MG63 (cell line): ENCODE measurements around the gene FAM124B. TPM values are rescaled to one million over a fixed set of nuclear protein-coding genes. Genes with fewer than 3 reads are reported as not detected.
"Not testable (repeated sequence)": the region's sequence is repeated elsewhere in the genome, so short reads cannot be mapped to it uniquely, and the experiment has no call there.

Source experiments
- DNase-seq: peaks from one replicate; pipeline ENCODE4 v3.0.0-alpha.2; 2020
- H3K27me3 ChIP-seq: fragments of 250-450 bp; sonication (Bioruptor Pico); 2 replicates; pipeline ENCODE4 v1.5.1; 2020; ENCODE audit warnings: mild to moderate bottlenecking, moderate library complexity
- H3K36me3 ChIP-seq: fragments of 250-450 bp; sonication (Bioruptor Pico); 2 replicates; pipeline ENCODE4 v1.5.1; 2020; ENCODE audit warnings: mild to moderate bottlenecking, moderate library complexity
- H3K4me3 ChIP-seq: fragments of 250-450 bp; sonication (Bioruptor Pico); 2 replicates; pipeline ENCODE4 v1.5.1; 2020; ENCODE audit warnings: mild to moderate bottlenecking, moderate library complexity
- H3K9me3 ChIP-seq: fragments of 250-450 bp; sonication (Bioruptor Pico); 2 replicates; pipeline ENCODE4 v1.5.1; 2020; ENCODE audit warnings: mild to moderate bottlenecking, moderate library complexity
- total RNA-seq: library from RNA; depleted of rRNA; stranded (reverse); fragments of >200 nt; shearing (Covaris generic); gene quantifications from 2 replicates; pipeline ENCODE4 v1.2.3, GENCODE V29; 2014; ENCODE audit warnings: low replicate concordance

FAM124B gene
- total RNA-seq, 1 experiment from 2014 or later: not detected

DNA sequence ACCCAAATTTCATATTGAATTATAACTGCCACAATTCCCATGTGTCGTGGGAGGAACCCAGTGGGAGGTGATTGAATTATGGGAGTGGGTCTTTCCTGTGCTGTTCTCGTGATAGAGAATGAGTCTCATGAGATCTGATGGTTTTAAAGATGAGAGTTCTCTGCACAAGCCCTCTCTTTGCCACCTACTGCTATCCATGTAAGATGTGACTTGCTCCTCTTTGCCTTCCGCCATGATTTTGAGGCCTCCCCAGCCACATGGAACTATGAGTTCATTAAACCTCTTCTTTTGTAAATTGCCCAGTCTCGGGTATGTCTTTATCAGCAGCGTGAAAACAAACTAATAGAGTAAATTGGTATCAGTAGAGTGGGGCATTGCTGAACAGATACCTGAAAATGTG lies 4.8 kb downstream of the FAM124B start:
- not testable (repeated sequence) for H3K27me3 ChIP-seq, H3K4me3 ChIP-seq, H3K9me3 ChIP-seq, DNase-seq, H3K36me3 ChIP-seq

DNA sequence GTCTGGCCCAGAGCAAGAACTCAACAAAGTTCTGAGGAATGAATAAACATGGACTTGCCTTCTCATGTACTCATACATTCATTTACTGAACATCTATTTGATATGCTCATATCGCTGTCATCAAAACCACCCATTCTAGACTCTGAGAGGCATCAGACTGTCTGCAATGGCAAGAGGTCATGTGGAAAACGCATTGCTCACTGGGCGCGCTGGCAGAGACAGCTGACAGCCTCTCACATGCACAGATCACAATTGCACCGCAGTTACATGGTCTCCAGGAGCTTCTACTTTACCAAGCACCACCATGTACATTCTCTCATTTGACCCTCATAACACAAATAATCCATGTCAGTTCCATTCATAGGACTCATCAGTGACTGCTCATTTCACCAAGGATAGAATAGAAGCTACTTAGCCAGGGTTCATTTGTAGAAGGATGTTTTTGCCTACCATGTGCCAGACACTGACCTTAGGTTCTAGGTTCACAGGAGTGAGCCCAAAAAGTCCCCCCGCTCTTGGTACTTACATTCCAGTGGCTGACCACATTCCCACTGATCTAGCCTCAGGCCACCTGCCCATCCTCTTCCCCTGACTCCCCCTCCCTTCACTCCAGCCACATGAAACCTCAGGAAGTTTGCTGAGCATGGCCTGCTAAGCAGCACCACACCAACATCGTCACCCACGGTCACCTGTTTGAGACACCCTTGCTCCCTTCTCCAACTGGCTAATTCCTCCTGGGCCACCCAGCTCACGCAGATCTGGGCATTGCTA lies 6.1 kb downstream of the FAM124B start:
- Histone ChIP-seq H3K9me3 (no peaks in the 10 kb centered on the region), H3K36me3 (no peaks in the 10 kb centered on the region), H3K4me3 (no peak overlapping the region), H3K27me3 (no peaks in the 10 kb centered on the region)
- peak; percentile 6 for DNase-seq

DNA sequence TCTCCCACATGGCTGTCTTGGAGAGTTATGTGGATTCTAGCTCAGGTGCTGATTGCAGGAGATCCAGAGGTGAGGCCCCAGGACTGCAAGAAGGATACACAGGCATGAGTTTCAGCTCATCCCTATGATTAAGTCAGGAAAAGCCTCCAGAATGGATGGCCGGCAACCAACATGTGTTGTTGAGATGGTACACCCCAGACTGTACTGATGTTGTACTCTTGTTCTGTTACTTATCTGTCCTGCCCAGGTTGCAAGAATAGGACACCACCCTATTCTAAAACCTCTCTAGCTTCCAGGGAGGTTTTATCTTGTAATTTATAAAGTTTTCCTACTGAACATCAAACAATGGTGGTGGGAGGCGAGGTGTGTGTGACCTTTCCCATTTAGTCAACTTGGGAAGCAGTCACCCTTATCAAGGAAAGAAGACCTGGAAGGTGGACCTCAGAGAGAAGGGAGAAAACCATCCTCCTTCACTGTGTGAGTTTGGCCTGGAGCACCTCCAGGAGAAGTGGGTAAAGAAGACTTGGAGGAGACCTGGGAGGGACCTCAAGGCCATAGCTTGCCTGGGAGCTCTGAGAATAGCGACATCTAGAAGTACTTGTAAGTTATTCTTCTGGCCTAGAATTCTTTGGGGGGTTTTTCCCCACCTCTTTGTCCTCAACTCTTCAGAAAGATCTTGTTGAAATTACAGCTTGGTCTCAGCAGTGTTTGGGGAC lies 8.6 kb downstream of the FAM124B start:
- no peak overlapping the region for H3K4me3 ChIP-seq
- no peak for DNase-seq
- no peaks in the 10 kb centered on the region for H3K36me3 ChIP-seq
- H3K9me3 ChIP-seq: no peaks in the 10 kb centered on the region
- H3K27me3 ChIP-seq: no peaks in the 10 kb centered on the region

- H3K27me3 ChIP-seq: no peaks in the 10 kb centered on the region
- H3K4me3 ChIP-seq: no peak overlapping the region
- H3K36me3 ChIP-seq: no peaks in the 10 kb centered on the region
- H3K9me3 ChIP-seq: no peaks in the 10 kb centered on the region
- DNase-seq: no peak
Observed at GRCh38 chr2:224392545-224392944, 9.4 kb downstream of the FAM124B start.

DNA sequence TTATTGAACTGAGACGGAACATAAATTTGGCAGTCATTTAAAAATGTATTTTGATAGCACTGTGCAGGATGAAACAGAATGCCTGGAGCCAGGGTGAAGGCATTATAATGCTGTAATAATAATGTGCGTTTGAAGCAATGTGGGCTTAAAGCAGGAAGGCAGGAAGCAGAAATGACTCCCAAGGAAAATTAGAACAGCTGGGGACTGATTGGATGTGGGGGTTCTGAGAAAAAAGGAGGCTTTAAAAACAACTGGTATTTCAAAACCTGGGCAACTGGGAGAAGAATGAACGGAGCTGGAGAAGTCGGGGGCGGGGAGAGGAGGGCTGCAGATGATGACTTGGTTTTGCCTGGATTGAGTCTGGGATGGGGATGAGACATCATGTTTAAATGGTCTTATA lies 12.6 kb downstream of the FAM124B start:
- no peaks in the 10 kb centered on the region for H3K27me3 ChIP-seq
- no peaks in the 10 kb centered on the region for H3K9me3 ChIP-seq
- H3K36me3 ChIP-seq: no peaks in the 10 kb centered on the region
- DNase-seq: no peak
- H3K4me3 ChIP-seq: no peak overlapping the region

DNA sequence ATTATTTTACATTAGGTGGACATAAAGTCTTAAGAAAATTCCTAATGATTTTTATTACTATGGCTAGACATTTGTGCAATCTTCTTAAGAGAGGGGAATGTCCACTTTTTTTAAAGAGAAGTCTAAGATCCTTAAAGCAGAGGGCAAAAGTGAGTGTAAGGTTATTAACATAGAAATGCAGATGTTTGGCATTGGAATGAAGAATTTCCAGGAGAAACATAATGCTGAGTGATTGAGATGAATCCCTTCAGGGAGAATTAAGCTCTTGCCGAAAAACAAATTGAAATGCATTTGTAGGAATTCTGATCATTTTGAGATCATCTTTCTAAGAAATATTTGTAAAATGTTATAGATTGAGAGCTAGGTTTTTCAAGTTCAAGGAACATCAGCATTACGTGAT lies 15.0 kb downstream of the FAM124B start:
- DNase-seq: no peak
- H3K4me3 ChIP-seq: no peak overlapping the region
- H3K36me3 ChIP-seq: no peaks in the 10 kb centered on the region
- H3K27me3 ChIP-seq: no peaks in the 10 kb centered on the region
- no peaks in the 10 kb centered on the region for H3K9me3 ChIP-seq

DNA sequence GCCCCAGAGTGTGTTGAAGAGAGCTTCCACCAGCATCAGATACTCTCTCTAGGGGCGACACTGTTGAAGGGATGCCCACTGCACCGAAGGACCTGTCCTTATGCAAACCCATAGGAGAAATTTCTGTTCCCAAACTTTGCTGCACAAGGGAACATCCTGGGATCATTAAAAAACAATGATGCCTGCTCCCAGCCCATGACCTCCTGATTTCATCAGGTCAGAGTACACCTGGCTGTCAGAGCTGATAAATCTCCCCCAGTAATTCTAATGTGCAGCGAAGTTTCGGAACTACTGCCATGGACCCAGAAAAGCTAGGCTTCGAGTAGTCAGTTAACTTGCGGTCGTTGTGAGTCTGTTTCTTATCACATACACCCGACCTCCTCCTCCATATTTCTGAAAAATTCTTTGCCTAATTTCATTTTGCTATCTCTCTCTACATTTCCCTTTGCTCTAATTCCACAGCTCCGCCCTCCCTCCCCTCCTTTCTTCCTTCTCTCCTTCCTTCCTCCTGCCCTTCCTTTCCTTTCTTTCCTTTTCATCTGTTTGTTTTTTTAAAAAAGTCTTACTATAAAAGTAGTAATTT lies 18.8 kb downstream of the FAM124B start:
- no peaks in the 10 kb centered on the region for H3K27me3 ChIP-seq
- no peaks in the 10 kb centered on the region for H3K9me3 ChIP-seq
- no peaks in the 10 kb centered on the region for H3K36me3 ChIP-seq
- DNase-seq: no peak
- no peak overlapping the region for H3K4me3 ChIP-seq

- H3K36me3 ChIP-seq, H3K4me3 ChIP-seq, DNase-seq, H3K9me3 ChIP-seq, H3K27me3 ChIP-seq: not testable (repeated sequence)
Observed at GRCh38 chr2:224382280-224382647, 19.6 kb downstream of the FAM124B start.

GRCh38 chr2:224381521-224382279 lies 20.2 kb downstream of the FAM124B start:
- Histone ChIP-seq H3K9me3 (no peaks in the 10 kb centered on the region), H3K4me3 (no peak overlapping the region), H3K27me3 (no peaks in the 10 kb centered on the region), H3K36me3 (no peaks in the 10 kb centered on the region)
- DNase-seq: peak; percentile 38

GRCh38 chr2:224379986-224380385 lies 21.9 kb downstream of the FAM124B start:
- DNase-seq: peak; percentile 53
- H3K36me3 ChIP-seq: no peaks in the 10 kb centered on the region
- H3K9me3 ChIP-seq: no peaks in the 10 kb centered on the region
- no peak overlapping the region for H3K4me3 ChIP-seq
- H3K27me3 ChIP-seq: no peaks in the 10 kb centered on the region

GRCh38 chr2:224379172-224379571 lies 22.7 kb downstream of the FAM124B start:
- no peaks in the 10 kb centered on the region for H3K9me3 ChIP-seq
- H3K4me3 ChIP-seq: no peak overlapping the region
- H3K36me3 ChIP-seq: no peaks in the 10 kb centered on the region
- H3K27me3 ChIP-seq: no peaks in the 10 kb centered on the region
- DNase-seq: no peak

GRCh38 chr2:224378701-224379097 lies 23.2 kb downstream of the FAM124B start:
- Histone ChIP-seq H3K4me3 (no peak overlapping the region), H3K27me3 (no peaks in the 10 kb centered on the region), H3K9me3 (no peaks in the 10 kb centered on the region), H3K36me3 (no peaks in the 10 kb centered on the region)
- no peak for DNase-seq

- Histone ChIP-seq H3K9me3 (no peaks in the 10 kb centered on the region), H3K27me3 (no peaks in the 10 kb centered on the region), H3K36me3 (no peaks in the 10 kb centered on the region), H3K4me3 (no peak overlapping the region)
- no peak for DNase-seq
Observed at GRCh38 chr2:224377751-224378700, 23.9 kb downstream of the FAM124B start.

DNA sequence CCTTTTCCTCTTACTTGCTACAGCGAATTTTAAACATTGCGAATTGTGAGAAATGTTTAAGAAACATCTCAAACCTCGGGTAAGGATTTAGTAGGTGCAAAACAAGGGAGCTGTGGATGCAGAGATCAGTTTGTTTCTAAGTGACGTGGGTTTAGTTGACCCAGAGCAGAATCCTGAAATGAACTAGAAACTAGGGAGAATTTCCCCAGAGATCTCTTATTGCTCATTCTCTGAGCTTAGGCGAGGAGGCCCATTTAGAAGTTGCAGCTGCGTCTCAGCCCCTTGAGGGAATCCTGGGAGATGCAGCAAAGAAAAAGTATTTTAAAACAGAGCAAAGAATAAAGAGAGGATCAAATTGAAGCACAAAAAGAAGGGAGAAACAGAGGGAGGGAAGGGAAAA lies 29.3 kb downstream of the FAM124B start:
- Histone ChIP-seq H3K27me3 (no peaks in the 10 kb centered on the region), H3K36me3 (no peaks in the 10 kb centered on the region), H3K9me3 (no peaks in the 10 kb centered on the region), H3K4me3 (no peak overlapping the region)
- DNase-seq: no peak

DNA sequence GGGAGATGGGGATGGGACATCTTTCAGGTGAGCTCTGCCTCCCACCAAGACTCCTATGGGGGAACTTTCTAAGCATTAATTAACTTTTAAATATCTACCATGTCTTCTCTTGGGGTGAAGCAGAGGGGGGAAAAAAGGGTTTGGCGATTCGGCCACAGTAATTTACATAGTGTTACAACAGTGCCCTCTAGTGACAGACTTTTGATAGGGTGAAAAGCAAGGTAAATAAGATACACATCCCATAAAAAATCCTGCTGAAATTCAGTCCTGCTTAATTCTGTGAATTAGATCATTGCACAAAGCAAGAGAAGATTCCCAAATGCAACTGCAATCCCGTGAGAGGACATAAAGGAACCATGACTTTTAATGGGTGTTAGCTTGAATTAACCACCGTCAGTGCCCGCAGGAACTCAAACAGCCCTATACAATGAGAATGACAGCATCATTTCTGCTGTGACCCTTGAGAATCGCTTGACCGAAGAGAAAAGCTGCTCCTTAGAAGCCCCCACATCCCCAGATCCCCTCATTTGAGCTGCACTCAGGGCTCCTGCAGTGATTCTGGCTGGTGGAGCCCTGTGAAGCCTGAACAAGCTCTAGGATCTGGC lies 32.8 kb downstream of the FAM124B start:
- H3K36me3 ChIP-seq: no peaks in the 10 kb centered on the region
- no peaks in the 10 kb centered on the region for H3K9me3 ChIP-seq
- DNase-seq: no peak
- no peak overlapping the region for H3K4me3 ChIP-seq
- H3K27me3 ChIP-seq: no peaks in the 10 kb centered on the region
